Measurements from ENCODE around the gene SUCNR1.

DNA sequence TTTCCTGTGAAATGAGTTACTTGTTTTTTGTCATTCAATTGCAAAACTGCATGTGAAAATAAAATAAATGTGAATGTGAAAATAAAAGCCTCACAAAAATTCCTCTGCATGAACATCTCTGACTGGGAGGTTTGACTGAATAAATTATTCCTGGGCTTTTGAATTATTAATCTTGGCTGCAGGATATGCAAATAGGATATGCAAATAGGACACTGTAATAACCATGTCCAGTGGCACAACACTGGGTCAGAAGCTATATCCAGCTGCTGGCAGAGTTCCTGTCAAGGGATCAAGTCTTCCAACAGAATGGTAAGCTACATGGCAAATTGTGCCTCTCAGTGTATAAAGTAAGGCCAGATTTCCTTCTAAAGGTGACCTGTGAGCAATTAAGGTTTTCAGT lies at the start of gene SUCNR1:
- TF ChIP-seq POLR2A (IDR thresholded peaks at IDR 0.05): no peak
- no peak for TF ChIP-seq CTCF (IDR thresholded peaks at IDR 0.05)

Data from adrenal gland (tissue), 5 donors.